Calu3 (cell line): Measurements from ENCODE around the gene SAMD4A. TPM values are rescaled to one million over a fixed set of nuclear protein-coding genes. Genes with fewer than 3 reads are reported as not detected.

Experiments used
- BruUV-seq: library from RNA; stranded (reverse); fragments of 400-500 nt; replicated peaks from 2 replicates; lab custom pipeline; 2021; lab: Mats Ljungman, UMichigan
- CTCF ChIA-PET: fragments of 300-600 bp; sonication (Branson Sonifier 250); formaldehyde crosslinking; loops from one replicate; lab custom pipeline; 2022; ENCODE audit warnings: antibody characterized with exemption; lab: Charles Lee
- DNase-seq: peaks from one replicate; pipeline ENCODE4 v3.0.0; 2022
- H3K27ac Mint-ChIP-seq: one replicate; pipeline ENCODE4 v1.8.0; 2022; ENCODE audit warnings: mixed read lengths; ENCODE audit not compliant: unreplicated experiment
- H3K27me3 Mint-ChIP-seq: one replicate; pipeline ENCODE4 v1.8.0; 2022; ENCODE audit warnings: mixed read lengths; ENCODE audit not compliant: unreplicated experiment
- H3K36me3 Mint-ChIP-seq: one replicate; pipeline ENCODE4 v1.8.0; 2022; ENCODE audit warnings: mild to moderate bottlenecking, moderate library complexity, mixed read lengths; ENCODE audit not compliant: insufficient read depth, unreplicated experiment
- H3K4me1 Mint-ChIP-seq: one replicate; pipeline ENCODE4 v1.8.0; 2022; ENCODE audit warnings: mild to moderate bottlenecking, low read depth, mixed read lengths; ENCODE audit not compliant: unreplicated experiment
- H3K4me3 Mint-ChIP-seq: one replicate; pipeline ENCODE4 v1.8.0; 2022; ENCODE audit warnings: mild to moderate bottlenecking, low read depth, moderate library complexity, mixed read lengths; ENCODE audit not compliant: unreplicated experiment
- H3K9me3 Mint-ChIP-seq: one replicate; pipeline ENCODE4 v1.8.0; 2022; ENCODE audit warnings: low read depth, mixed read lengths; ENCODE audit not compliant: unreplicated experiment
- intact Hi-C: fragments of 100-400 bp; cut with micrococcal nuclease; formaldehyde crosslinking; loops from one replicate; pipeline ENCODE4 v1.10.0; 2022; ENCODE audit not compliant: unreplicated experiment
- total RNA-seq: library from RNA; stranded (reverse); gene quantifications from 2 replicates; pipeline ENCODE4 v1.2.3, GENCODE V29; 2022
- TF ChIP-seq, protein P1 (sequence below): fragments of 200-600 bp; IDR thresholded peaks from one replicate; pipeline ENCODE4 v1.8.0; 2022; ENCODE audit warnings: antibody characterized with exemption; ENCODE audit not compliant: unreplicated experiment

Gene SAMD4A
- total RNA-seq, 1 experiment from 2014 or later, result 14.4 TPM

DNA sequence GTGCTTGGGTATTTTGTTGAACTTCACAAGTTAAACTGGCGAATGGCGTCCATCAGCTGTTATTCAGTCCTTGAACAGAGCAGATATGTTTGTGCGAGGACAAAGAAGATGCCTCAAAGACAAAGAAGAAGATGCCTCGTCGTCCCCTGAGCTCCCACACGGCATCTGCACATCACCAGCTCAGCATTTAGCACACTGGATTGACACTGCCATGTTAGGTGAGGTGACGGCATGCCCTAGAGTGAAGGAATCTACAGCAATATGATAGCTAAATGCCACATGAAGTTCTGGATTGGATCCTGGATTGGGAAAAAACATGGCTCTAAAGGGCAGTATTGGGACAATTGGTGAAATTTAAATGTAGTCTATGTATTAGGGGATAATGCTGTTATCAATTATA lies 15.4 kb downstream of the SAMD4A start:
- Mint-ChIP-seq H3K27ac (no peak overlapping the region), H3K4me3 (no peak overlapping the region), H3K36me3 (no peaks in the 10 kb centered on the region), H3K9me3 (no peaks in the 10 kb centered on the region), H3K27me3 (no peaks in the 10 kb centered on the region), H3K4me1 (no peaks in the 10 kb centered on the region)
- no TSS peak for BruUV-seq
- CTCF ChIA-PET, result no interaction called here
- TF ChIP-seq, protein P1, sequence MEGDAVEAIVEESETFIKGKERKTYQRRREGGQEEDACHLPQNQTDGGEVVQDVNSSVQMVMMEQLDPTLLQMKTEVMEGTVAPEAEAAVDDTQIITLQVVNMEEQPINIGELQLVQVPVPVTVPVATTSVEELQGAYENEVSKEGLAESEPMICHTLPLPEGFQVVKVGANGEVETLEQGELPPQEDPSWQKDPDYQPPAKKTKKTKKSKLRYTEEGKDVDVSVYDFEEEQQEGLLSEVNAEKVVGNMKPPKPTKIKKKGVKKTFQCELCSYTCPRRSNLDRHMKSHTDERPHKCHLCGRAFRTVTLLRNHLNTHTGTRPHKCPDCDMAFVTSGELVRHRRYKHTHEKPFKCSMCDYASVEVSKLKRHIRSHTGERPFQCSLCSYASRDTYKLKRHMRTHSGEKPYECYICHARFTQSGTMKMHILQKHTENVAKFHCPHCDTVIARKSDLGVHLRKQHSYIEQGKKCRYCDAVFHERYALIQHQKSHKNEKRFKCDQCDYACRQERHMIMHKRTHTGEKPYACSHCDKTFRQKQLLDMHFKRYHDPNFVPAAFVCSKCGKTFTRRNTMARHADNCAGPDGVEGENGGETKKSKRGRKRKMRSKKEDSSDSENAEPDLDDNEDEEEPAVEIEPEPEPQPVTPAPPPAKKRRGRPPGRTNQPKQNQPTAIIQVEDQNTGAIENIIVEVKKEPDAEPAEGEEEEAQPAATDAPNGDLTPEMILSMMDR, result no peak
- intact Hi-C loops, result no loop called here
- no peak for DNase-seq

- CTCF ChIA-PET, result no interaction called here
- TF ChIP-seq, protein P1, result no peak
- H3K36me3 Mint-ChIP-seq, result no peaks in the 10 kb centered on the region
- DNase-seq, result no peak
- no peaks in the 10 kb centered on the region for H3K27me3 Mint-ChIP-seq
- H3K4me1 Mint-ChIP-seq, result no peaks in the 10 kb centered on the region
- no peak overlapping the region for H3K27ac Mint-ChIP-seq
- intact Hi-C loops, result no loop called here
- no TSS peak for BruUV-seq
- H3K4me3 Mint-ChIP-seq, result no peak overlapping the region
- no peaks in the 10 kb centered on the region for H3K9me3 Mint-ChIP-seq
Measured at GRCh38 chr14:54584097-54584496, 17.2 kb downstream of the SAMD4A start.

DNA sequence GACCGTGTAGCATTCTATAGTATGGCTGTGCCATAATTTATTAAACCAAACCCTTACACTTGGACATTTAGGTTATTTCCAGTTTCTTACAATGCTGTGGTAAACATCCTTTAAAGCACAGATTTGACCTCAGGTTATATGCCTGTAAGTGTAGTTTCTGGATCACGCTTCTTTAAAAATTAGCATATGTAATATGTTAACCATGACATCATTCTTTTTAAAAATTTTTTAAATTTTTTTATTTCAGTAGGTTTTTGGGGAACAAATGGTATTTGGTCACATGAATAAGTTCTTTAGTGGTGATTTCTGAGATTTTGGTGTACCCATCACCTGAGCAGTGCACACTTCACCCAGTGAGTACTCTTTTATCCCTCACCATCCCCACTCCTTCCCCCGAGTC lies 18.3 kb downstream of the SAMD4A start:
- intact Hi-C loops, result no loop called here
- Mint-ChIP-seq H3K27ac (no peak overlapping the region), H3K27me3 (no peaks in the 10 kb centered on the region), H3K9me3 (no peaks in the 10 kb centered on the region), H3K36me3 (no peaks in the 10 kb centered on the region), H3K4me1 (no peaks in the 10 kb centered on the region), H3K4me3 (no peak overlapping the region)
- no TSS peak for BruUV-seq
- TF ChIP-seq, protein P1, result no peak
- no peak for DNase-seq
- CTCF ChIA-PET, result no interaction called here

GRCh38 chr14:54589076-54589475 lies 22.1 kb downstream of the SAMD4A start:
- H3K4me3 Mint-ChIP-seq, result no peak overlapping the region
- TF ChIP-seq, protein P1, result no peak
- no peak overlapping the region for H3K27ac Mint-ChIP-seq
- intact Hi-C loops, result no loop called here
- peaks cover 8% of the 10 kb centered on the region for H3K4me1 Mint-ChIP-seq
- H3K27me3 Mint-ChIP-seq, result no peaks in the 10 kb centered on the region
- CTCF ChIA-PET, result no interaction called here
- H3K9me3 Mint-ChIP-seq, result no peaks in the 10 kb centered on the region
- H3K36me3 Mint-ChIP-seq, result no peaks in the 10 kb centered on the region
- no TSS peak for BruUV-seq
- DNase-seq, result no peak
